CD4-positive, alpha-beta T cell (primary cell): ENCODE measurements around the gene S100A5. TPM values are rescaled to one million over a fixed set of nuclear protein-coding genes. Genes with fewer than 3 reads are reported as not detected.

Experiments
- ATAC-seq: fragments of 200-7000 bp; cut with Tn5 transposase; one replicate; pipeline ENCODE4 v1.10.0; 2022; ENCODE audit warnings: mild to moderate bottlenecking; ENCODE audit not compliant: poor library complexity
- CTCF ChIA-PET: fragments of 350-600 bp; sonication (Branson Sonifier 250); formaldehyde crosslinking; loops from one replicate; lab custom pipeline; 2021; ENCODE audit warnings: antibody characterized with exemption, inconsistent platforms; lab: Charles Lee
- POLR2A ChIA-PET: fragments of 350-600 bp; sonication (Branson Sonifier 250); formaldehyde crosslinking; loops from one replicate; lab custom pipeline; 2021; ENCODE audit warnings: antibody characterized with exemption, inconsistent platforms; lab: Charles Lee
- DNase-seq, 14 experiments: peaks; one replicate each; pipeline ENCODE4 v3.0.0-alpha.2; 2013 to 2020; ENCODE audit warnings: mixed read lengths in 2 of 14
- H3K27ac ChIP-seq, 2 donors: one replicate each; pipeline versions ENCODE4 v1.5.1 to v1.7.0; 2013; ENCODE audit warnings: low read length in 2 of 2, low read depth in 1 of 2, mild to moderate bottlenecking in 1 of 2
- H3K27me3 ChIP-seq, 2 experiments: 1 replicate in 1 of 2; 2 replicates in 1 of 2; pipeline versions ENCODE4 v1.6.1 to v1.7.0; 2013; ENCODE audit warnings: low read length in 2 of 2, control low read depth in 1 of 2, mild to moderate bottlenecking in 1 of 2, moderate library complexity in 1 of 2; ENCODE audit not compliant: insufficient read depth in 2 of 2, control insufficient read depth in 1 of 2
- H3K36me3 ChIP-seq: one replicate; pipeline ENCODE4 v1.6.1; 2013; ENCODE audit warnings: low read length, control low read depth; ENCODE audit not compliant: insufficient read depth
- H3K4me1 ChIP-seq: one replicate; pipeline ENCODE4 v1.6.1; 2013; ENCODE audit warnings: low read length, control low read depth; ENCODE audit not compliant: insufficient read depth
- H3K4me3 ChIP-seq: one replicate; pipeline ENCODE4 v1.5.1; 2013; ENCODE audit warnings: mild to moderate bottlenecking, low read length, moderate library complexity
- H3K9me3 ChIP-seq, 2 experiments: 1 replicate in 1 of 2; 2 replicates in 1 of 2; pipeline versions ENCODE4 v1.6.1 to v1.7.0; 2013; ENCODE audit warnings: low read length in 2 of 2, mild to moderate bottlenecking in 2 of 2, control low read depth in 1 of 2, moderate library complexity in 1 of 2; ENCODE audit not compliant: control insufficient read depth in 1 of 2, insufficient read depth in 1 of 2
- H3K27ac Mint-ChIP-seq: one replicate; pipeline ENCODE4 v1.8.0; 2020; ENCODE audit warnings: mixed read lengths
- H3K27me3 Mint-ChIP-seq: one replicate; pipeline ENCODE4 v1.8.0; 2021; ENCODE audit warnings: mixed read lengths
- H3K36me3 Mint-ChIP-seq: one replicate; pipeline ENCODE4 v1.8.0; 2021; ENCODE audit warnings: low read depth, mixed read lengths
- H3K4me1 Mint-ChIP-seq: one replicate; pipeline ENCODE4 v1.8.0; 2021; ENCODE audit warnings: low read depth, mixed read lengths
- H3K4me3 Mint-ChIP-seq: one replicate; pipeline ENCODE4 v1.8.0; 2020; ENCODE audit warnings: mild to moderate bottlenecking, mixed read lengths
- H3K9me3 Mint-ChIP-seq: one replicate; pipeline ENCODE4 v1.8.0; 2020; ENCODE audit warnings: mixed read lengths
- intact Hi-C, 2 experiments: fragments of 100-400 bp; cut with DNase I in 1 of 2; cut with micrococcal nuclease in 1 of 2; formaldehyde crosslinking; loops; one replicate each; pipeline versions ENCODE4 v1.15.1 to v1.9.0; 2023 to 2025; cut with DNase I, micrococcal nuclease
- total RNA-seq, 174 experiments: library from RNA in 2 of 174; stranded (reverse) in 2 of 174; gene quantifications; one replicate each; pipeline ENCODE4 v1.2.3 and lab custom pipeline; 2021 to 2026
- TF ChIP-seq, protein P1 (sequence below): fragments of 200-600 bp; IDR thresholded peaks from one replicate; pipeline ENCODE4 v1.8.0; 2022; ENCODE audit warnings: antibody characterized with exemption, mild to moderate bottlenecking

S100A5 gene
- total RNA-seq, 2 experiments from 2014 or later = 0.80 to 1.3 TPM

DNA sequence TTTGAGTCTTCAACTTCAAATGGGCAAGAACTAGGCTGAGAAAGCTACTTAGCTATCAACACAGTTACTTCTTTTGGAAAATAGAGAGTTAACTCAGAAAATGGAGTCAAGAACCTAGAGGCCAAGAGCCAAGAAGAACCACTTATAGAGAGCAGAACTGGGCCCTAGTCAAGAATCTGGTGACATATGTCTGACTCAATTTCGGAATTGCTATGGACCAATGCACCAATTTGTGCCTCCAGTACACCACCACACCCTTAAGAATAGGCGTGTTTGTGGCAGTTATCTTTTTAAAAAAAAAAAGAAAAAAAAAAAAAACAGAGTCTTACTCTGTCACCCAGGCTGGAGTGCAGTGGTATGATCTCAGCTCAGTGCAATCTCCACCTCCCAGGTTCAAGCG, 17.1 kb upstream of the S100A5 start:
- Mint-ChIP-seq H3K36me3 (no peaks in the 10 kb centered on the region), H3K4me3 (no peak overlapping the region), H3K27ac (no peak overlapping the region), H3K9me3 (no peaks in the 10 kb centered on the region), H3K4me1 (no peaks in the 10 kb centered on the region), H3K27me3 (no peaks in the 10 kb centered on the region)
- CTCF ChIA-PET = interaction anchor here (0.6 kb wide), 1 partner anchor 38 kb away, joined by 5 read pairs; no protein-coding TSS in a partner anchor
- Histone ChIP-seq H3K9me3 (no peaks in the 10 kb centered on the region), H3K27ac (no peak overlapping the region), H3K27me3 (no peaks in the 10 kb centered on the region), H3K4me1 (peaks cover 3% of the 10 kb centered on the region), H3K4me3 (no peak overlapping the region), H3K36me3 (no peaks in the 10 kb centered on the region)
- ATAC-seq (no peak), DNase-seq (no peak)
- intact Hi-C loops = no loop called here
- TF ChIP-seq, protein P1, sequence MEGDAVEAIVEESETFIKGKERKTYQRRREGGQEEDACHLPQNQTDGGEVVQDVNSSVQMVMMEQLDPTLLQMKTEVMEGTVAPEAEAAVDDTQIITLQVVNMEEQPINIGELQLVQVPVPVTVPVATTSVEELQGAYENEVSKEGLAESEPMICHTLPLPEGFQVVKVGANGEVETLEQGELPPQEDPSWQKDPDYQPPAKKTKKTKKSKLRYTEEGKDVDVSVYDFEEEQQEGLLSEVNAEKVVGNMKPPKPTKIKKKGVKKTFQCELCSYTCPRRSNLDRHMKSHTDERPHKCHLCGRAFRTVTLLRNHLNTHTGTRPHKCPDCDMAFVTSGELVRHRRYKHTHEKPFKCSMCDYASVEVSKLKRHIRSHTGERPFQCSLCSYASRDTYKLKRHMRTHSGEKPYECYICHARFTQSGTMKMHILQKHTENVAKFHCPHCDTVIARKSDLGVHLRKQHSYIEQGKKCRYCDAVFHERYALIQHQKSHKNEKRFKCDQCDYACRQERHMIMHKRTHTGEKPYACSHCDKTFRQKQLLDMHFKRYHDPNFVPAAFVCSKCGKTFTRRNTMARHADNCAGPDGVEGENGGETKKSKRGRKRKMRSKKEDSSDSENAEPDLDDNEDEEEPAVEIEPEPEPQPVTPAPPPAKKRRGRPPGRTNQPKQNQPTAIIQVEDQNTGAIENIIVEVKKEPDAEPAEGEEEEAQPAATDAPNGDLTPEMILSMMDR = no peak
- POLR2A ChIA-PET = interaction anchor here (0.7 to 1.0 kb wide), 2 partner anchors 11 to 12 kb away, joined by 3 read pairs; partner anchors contain the start of gene S100A4

DNA sequence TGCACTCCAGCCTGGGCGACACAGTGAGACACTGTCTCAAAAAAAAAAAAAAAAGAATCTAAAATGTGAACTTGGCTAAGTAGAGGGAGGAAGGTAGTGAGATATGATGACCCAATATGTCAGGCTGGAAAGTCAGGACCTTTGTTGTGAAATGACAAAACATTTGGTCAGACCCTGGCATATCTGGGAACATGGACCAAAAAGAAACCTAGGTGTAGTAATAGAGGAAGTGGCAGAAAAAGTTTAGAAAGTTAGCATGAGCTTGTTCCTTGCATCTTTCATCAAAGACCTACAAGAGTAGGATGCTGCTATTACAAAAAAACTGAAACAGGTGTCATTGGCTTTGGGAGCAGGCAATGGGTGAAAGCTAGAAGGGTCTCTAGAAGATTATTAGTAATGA, 15.6 kb upstream of the S100A5 start:
- H3K27ac ChIP-seq = no peak overlapping the region
- H3K36me3 ChIP-seq = no peaks in the 10 kb centered on the region
- peaks cover 3% of the 10 kb centered on the region for H3K4me1 ChIP-seq
- H3K9me3 ChIP-seq = no peaks in the 10 kb centered on the region
- CTCF ChIA-PET = interaction anchor here (0.7 kb wide), 1 partner anchor 103 kb away, joined by 4 read pairs; no protein-coding TSS in a partner anchor
- Mint-ChIP-seq H3K27me3 (no peaks in the 10 kb centered on the region), H3K9me3 (no peaks in the 10 kb centered on the region), H3K4me1 (no peaks in the 10 kb centered on the region), H3K36me3 (no peaks in the 10 kb centered on the region), H3K4me3 (no peak overlapping the region), H3K27ac (no peak overlapping the region)
- H3K27me3 ChIP-seq = no peaks in the 10 kb centered on the region
- H3K4me3 ChIP-seq = no peak overlapping the region
- POLR2A ChIA-PET = no interaction called here
- TF ChIP-seq, protein P1 = no peak
- ATAC-seq = no peak
- intact Hi-C loops = no loop called here
- no peak for DNase-seq

DNA sequence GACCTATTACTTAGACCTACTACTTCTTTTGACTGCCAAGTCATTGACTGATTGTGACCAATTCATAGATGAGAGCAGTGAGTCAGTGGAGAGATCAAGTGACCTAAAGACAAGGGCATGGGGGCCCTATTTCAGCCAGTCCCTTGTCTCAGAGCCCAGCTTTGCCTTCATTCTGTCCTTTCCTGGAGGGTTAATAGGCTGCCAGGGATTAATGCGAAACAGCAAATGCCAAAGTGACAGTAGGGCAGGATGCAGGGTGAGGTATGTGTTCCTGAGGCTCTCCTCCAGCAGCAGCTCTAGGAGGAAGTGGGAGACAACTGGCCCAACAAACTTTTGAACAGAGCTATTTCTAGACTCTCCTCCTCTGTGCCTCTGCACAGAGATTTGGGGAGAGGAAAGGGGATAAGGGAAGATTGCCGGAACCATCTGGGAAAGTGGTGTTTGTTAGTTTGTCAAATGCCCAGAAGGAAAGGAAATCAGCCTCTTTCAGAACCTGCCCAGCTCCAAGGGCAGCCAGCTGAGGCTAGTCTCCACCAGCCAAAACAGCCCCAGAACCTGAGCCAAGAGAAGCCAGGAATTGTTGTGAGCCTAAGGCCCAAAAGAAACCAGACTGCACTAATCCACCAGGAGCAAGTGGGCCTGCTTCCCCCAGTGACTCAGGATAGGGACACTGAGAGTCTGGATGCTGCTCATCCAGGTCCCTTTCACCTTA, 13.3 kb upstream of the S100A5 start:
- no peaks in the 10 kb centered on the region for H3K9me3 Mint-ChIP-seq
- Histone ChIP-seq H3K4me1 (peaks cover 11% of the 10 kb centered on the region), H3K27ac (no peak overlapping the region), H3K36me3 (no peaks in the 10 kb centered on the region), H3K27me3 (no peaks in the 10 kb centered on the region), H3K4me3 (no peak overlapping the region), H3K9me3 (no peaks in the 10 kb centered on the region)
- no peak overlapping the region for H3K27ac Mint-ChIP-seq
- ChIA-PET CTCF (interaction anchor here (1.6 kb wide), 1 partner anchor 14 kb away, joined by 3 read pairs; no protein-coding TSS in a partner anchor), POLR2A (interaction anchor here (2.0 to 2.2 kb wide), 2 partner anchors 9 to 20 kb away, joined by 5 to 10 read pairs; partner anchors contain the start of gene S100A4)
- DNase-seq = peak in 1 of 14 experiments; percentile 46
- ATAC-seq = no peak
- no peak overlapping the region for H3K4me3 Mint-ChIP-seq
- no peaks in the 10 kb centered on the region for H3K36me3 Mint-ChIP-seq
- H3K27me3 Mint-ChIP-seq = no peaks in the 10 kb centered on the region
- H3K4me1 Mint-ChIP-seq = peaks cover under 1% of the 10 kb centered on the region
- intact Hi-C loops = no loop called here
- TF ChIP-seq, protein P1 = no peak
